LNCaP clone FGC (cell line): Measurements from ENCODE around the gene FOSL2.

ENCODE experiments used
- DNase-seq: peaks from one replicate; pipeline ENCODE4 v3.0.0-alpha.2; 2011; ENCODE audit warnings: low read depth
- H3K4me3 ChIP-seq: 2 replicates; pipeline ENCODE4 v1.5.1; 2011; ENCODE audit warnings: mild to moderate bottlenecking, low read depth, low read length, control low read depth
- TF ChIP-seq, protein P1 (sequence below): IDR thresholded peaks from 2 replicates; pipeline ENCODE4 v1.5.1; 2012; ENCODE audit warnings: mild to moderate bottlenecking; ENCODE audit not compliant: control insufficient read depth, insufficient read depth; ENCODE audit errors: extremely low read depth

The FOSL2 gene

GRCh38 chr2:28374331-28374730, 18.3 kb upstream of the FOSL2 start:
- H3K4me3 ChIP-seq, result no peak overlapping the region
- no peak for DNase-seq
- TF ChIP-seq, protein P1, sequence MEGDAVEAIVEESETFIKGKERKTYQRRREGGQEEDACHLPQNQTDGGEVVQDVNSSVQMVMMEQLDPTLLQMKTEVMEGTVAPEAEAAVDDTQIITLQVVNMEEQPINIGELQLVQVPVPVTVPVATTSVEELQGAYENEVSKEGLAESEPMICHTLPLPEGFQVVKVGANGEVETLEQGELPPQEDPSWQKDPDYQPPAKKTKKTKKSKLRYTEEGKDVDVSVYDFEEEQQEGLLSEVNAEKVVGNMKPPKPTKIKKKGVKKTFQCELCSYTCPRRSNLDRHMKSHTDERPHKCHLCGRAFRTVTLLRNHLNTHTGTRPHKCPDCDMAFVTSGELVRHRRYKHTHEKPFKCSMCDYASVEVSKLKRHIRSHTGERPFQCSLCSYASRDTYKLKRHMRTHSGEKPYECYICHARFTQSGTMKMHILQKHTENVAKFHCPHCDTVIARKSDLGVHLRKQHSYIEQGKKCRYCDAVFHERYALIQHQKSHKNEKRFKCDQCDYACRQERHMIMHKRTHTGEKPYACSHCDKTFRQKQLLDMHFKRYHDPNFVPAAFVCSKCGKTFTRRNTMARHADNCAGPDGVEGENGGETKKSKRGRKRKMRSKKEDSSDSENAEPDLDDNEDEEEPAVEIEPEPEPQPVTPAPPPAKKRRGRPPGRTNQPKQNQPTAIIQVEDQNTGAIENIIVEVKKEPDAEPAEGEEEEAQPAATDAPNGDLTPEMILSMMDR, result no peak

- no peak overlapping the region for H3K4me3 ChIP-seq
- TF ChIP-seq, protein P1, result no peak
Measured at GRCh38 chr2:28375236-28375635, 17.4 kb upstream of the FOSL2 start.

DNA sequence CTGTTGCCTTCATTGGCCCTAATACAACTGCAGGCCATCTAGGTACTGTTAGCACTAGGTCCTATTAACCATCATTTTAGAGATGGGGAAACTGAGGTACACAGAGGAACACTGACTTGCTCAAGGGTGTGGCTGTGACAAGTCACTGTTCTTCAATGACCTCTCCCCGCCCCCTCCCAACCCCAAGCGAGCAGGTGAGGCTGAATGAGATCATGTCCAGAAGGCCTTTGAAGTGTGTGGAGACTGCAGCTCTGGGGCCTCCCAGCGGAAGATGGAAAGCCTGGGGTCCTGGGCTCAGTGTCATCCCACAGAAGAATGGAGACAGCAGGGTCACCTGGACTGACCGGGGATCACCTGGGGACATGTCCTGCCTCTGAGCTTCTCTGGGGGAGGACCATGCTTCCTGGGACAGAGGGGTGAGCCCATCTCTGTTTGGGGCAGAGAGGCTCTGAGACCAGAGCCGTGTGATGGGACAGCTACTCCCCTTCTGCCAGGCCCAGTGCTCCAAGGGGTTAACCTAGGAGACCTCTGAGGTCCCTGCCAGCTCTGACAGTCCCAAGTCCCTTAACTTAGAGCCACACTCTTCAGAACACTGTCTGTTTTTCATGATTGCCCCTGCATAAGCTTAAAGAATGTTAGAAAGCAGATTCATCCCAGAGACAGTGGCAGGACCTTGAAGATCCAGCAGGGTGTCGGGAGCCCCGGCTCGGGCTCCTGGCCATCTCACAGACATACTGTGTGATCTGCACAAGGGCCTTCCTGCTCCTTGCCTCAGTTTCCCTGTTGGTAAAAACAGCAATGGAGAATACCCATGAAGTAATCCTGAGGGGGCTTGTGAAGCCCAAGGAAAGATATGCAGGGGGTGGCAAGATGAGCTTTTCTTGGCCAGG, 16.7 kb upstream of the FOSL2 start:
- H3K4me3 ChIP-seq, result no peak overlapping the region
- no peak for DNase-seq
- TF ChIP-seq, protein P1, result no peak

More at GRCh38 chr2:28375236-28375635, 17.4 kb upstream of the FOSL2 start:
- DNase-seq, result no peak

DNA sequence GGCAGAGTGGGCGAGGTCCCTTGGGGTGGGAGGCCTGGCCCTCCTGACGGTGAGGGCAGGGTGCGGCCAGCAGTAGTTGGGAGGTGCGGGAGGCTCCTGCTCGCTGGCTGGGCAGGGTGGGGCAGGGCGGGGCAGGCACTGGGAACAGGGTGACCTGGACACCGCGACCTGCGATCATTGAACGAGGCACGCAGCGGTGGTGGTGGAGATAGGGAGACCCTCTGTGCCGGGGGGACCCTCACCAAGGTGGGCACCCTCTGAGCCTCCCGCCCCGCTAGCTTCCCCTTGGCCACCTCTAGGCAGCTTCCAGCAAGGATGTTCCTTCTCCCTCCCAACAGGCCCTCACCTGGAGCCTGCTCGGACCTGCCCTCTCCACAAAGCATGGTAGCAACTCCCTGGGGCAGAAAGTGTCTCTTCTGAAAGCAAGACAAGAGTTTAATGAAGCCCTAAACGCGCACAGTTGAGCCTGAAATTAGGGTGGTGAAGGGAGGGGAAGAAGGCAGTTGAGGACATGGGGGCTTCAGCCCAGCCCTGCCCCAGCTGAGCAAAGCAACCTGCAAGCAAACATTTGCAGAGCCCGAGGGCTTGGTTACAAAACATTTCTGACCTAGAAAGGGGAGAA, 15.4 kb upstream of the FOSL2 start:
- no peak for DNase-seq
- no peak overlapping the region for H3K4me3 ChIP-seq
- TF ChIP-seq, protein P1, result no peak

- H3K4me3 ChIP-seq, result no peak overlapping the region
- no peak for DNase-seq
- TF ChIP-seq, protein P1, result no peak
Measured at GRCh38 chr2:28377984-28378678, 14.5 kb upstream of the FOSL2 start.

- TF ChIP-seq, protein P1, result no peak
Measured at GRCh38 chr2:28378679-28379584, 13.7 kb upstream of the FOSL2 start.

More at GRCh38 chr2:28378679-28379584, 13.7 kb upstream of the FOSL2 start:
- H3K4me3 ChIP-seq, result no peak overlapping the region
- no peak for DNase-seq
